NOMO-1 treated with DMSO at 0.1 percent for 48 hours (cell line): ENCODE results near the gene PHF23.

Experiments used
- DNase-seq: peaks from one replicate; lab custom pipeline; 2025; ENCODE audit not compliant: unreplicated experiment; lab: John Stamatoyannopoulos, UW

PHF23 gene

DNA sequence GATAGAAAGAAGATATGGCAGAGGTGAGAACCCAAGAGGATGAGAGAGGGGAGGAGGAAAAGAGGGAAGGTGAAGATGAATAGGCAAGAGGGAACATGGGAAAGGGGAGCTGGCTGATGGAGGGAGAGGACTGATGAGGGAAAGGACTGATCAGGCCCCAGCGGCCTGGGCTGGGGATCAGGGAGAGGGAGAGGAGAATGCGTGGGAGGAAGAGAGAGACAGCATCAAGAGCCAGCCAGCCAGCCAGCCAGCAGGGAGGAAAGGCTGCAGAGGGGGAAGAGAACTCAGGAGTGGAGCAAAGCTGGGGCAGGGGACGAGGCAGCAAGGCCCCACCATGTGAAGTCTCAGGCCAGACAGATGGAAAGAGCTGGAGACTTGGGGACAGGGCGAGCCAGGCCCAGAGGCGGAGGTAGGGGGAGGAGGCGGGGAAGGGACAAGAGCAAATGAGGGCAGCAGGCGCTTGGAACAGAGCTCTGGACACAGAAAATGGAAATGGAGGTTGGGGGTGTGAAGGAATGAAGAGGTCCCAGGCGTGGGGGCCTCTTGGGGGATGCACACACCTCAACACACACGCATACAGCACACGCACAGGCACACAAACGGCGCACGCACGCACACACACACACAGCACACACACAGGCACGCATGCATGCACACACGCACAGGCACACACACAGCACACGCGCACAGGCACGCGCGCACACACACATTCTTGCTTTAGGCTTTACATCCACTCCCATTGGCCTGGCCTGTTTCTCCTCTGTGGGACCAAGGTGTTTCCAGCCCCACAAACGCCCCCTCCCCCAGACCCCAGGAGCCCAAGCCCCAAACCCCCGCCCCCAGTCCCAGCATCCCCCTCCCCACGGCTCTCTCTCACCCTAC, 31.9 kb downstream of the PHF23 start:
- no peak for DNase-seq

- no peak for DNase-seq
Measured at GRCh38 chr17:7205561-7205960, 33.7 kb downstream of the PHF23 start.

- no peak for DNase-seq
Measured at GRCh38 chr17:7204828-7205461, 34.3 kb downstream of the PHF23 start.

DNA sequence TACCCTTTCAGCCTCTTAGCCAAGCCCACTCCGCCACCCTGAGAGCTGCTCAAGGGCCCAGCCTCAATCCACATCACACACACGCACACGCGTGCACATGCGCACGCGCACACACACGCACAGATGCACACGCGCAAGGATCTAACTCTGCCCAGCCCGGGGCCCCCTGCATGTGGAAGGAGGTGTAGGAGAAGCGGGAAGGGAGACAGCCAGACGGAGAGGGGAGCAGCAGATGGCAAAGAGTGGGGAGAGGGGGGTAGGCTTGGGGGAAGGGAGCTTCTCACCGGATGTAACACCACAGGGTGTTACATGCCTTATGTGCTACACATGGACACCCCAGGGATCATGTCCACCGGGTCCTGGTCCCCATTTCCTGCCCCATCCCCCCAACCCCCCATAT, 34.9 kb downstream of the PHF23 start:
- DNase-seq: no peak

- no peak for DNase-seq
Measured at GRCh38 chr17:7203391-7203790, 35.9 kb downstream of the PHF23 start.

DNA sequence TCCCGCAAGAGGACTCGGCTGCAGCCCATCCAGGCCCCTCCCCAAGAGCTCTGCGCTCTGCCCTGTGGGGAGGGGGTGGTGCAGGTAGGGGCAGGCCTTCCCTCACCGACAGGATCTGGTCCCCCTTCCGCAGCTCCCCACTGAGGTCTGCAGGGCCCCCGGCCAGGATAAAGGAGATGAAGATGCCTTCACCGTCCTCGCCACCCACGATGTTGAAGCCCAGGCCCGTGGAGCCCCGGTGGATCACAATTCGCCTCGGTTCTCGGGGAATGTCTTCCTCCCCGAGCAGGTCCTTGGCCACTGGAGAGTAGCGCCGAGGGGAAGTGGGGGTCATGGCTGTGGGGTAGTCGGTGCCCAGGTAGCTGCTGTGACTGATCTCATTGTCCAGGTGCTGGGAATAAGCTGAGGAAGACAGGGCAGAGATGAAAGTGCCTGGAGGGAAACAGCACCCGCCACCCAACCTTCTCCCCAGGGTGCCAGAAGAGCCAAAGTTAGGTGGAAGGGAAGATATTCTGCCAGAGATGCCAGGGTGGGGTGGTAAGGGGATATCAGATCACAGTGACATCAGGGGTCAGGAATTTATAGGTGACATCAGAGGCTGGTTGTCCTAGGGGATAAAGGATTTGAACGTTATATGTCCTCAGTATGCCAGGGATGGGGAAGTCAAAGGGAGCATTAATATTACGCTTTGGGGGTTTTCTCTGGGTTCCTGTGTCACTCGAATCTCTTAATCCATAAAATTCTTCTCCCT, 42.4 kb downstream of the PHF23 start:
- DNase-seq: no peak

- DNase-seq: no peak
Measured at GRCh38 chr17:7195971-7196370, 43.3 kb downstream of the PHF23 start.

GRCh38 chr17:7192271-7192937, 46.9 kb downstream of the PHF23 start:
- DNase-seq: no peak

GRCh38 chr17:7191571-7192270, 47.5 kb downstream of the PHF23 start:
- no peak for DNase-seq

GRCh38 chr17:7191069-7191468, 48.2 kb downstream of the PHF23 start:
- no peak for DNase-seq

DNA sequence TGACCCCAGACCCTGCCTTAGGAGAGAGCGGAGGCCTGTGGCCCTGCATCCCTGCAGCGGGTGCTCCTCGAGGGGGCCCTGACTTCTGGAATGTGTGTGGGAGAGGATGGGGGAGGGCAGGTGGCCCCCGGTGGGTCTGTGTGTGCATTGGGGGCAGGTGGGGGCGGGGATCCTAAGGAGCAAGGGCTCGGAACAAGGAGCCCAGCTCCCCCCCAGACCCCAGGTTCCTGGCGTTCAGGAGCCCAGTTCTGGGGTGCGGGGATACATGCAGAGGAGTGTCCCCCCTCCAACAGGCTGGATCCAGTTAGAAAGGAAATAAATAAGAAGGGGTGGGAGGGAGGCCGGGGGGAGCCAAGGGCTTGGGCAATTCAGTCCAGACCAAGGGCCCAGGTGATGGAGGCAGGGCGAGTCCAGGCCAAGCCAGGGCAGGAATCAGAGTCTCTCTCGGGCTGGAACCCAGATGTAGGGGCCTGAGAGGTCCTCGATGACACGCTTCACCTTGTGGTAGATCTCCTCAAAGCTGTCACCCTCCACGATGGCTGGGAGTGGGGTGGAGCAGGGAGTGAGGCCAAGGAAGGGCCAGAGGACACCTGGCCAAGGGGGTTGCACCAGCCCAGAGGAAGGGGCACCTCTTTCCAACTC, 48.9 kb downstream of the PHF23 start:
- DNase-seq: no peak

- no peak for DNase-seq
Measured at GRCh38 chr17:7186241-7186640, 53.0 kb downstream of the PHF23 start.
